ENCODE measurements around the gene SPRN. TPM values are rescaled to one million over a fixed set of nuclear protein-coding genes. Genes with fewer than 3 reads are reported as not detected.

Gene SPRN
- total and polyA plus RNA-seq, 2 experiments from 2014 or later: 0.31 TPM

DNA sequence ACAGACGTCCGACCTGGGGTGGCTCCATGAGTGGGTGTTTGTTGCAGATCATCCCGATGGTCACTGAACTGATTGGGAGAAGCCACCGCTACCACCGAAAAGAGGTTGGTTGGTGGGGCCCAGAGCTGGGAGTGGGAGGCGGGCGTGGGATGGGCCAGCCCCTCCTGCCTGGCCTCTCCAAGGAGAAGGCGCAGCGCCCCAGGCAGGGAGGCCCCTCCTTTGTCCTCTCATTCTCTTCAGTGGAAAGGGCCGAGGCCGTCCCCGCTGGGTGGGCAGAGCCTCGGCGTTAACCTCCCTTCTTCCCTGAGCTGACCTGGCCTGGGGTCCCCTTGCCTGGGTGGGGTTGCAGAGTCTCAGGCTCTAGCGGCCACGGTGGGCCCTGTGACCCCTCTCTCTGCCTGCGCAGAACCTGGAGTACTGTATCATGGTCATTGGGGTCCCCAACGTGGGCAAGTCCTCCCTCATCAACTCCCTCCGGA, 25.3 kb downstream of the SPRN start:
- peaks cover 51% of the 10 kb centered on the region for H3K79me2 ChIP-seq (replicated peaks; ENCODE audit: insufficient read depth)
- no peak for DNase-seq (ENCODE audit: low spot score)

More for the DNA sequence above, 25.3 kb downstream of the SPRN start:
- Histone ChIP-seq H3K4me1 (ENCODE audit: insufficient read depth) (no peaks in the 10 kb centered on the region), H3K4me3 (no peak overlapping the region), H3K27me3 (ENCODE audit: insufficient read depth) (no peaks in the 10 kb centered on the region), H3K4me2 (no peak overlapping the region), H3K9me2 (ENCODE audit: insufficient read depth) (no peaks in the 10 kb centered on the region), H3F3A (replicated peaks; ENCODE audit: low read depth) (0 out of 2 replicates have a peak, but pooled peaks cover 3% of the 10 kb centered on the region), H4K20me1 (replicated peaks; ENCODE audit: insufficient read depth) (peaks cover 13% of the 10 kb centered on the region), H3K27ac (ENCODE audit: low read depth) (no peak overlapping the region), H3K36me3 (ENCODE audit: insufficient read depth) (peaks cover 15% of the 10 kb centered on the region), H2AFZ (no peak overlapping the region)
- H3K4me3 Mint-ChIP-seq: no peak overlapping the region
- H3K27ac Mint-ChIP-seq: no peak overlapping the region
- no peak for ATAC-seq
- peaks cover 8% of the 10 kb centered on the region for H3K27me3 Mint-ChIP-seq (ENCODE audit: insufficient read depth, low read depth, poor library complexity)
- peaks cover 71% of the 10 kb centered on the region for H3K36me3 Mint-ChIP-seq (ENCODE audit: low read depth)
- H3K9me3 Mint-ChIP-seq: no peaks in the 10 kb centered on the region
- H3K4me1 Mint-ChIP-seq: peaks cover 6% of the 10 kb centered on the region; the same call in 2 of the 3 replicates
- TF ChIP-seq, protein P1, sequence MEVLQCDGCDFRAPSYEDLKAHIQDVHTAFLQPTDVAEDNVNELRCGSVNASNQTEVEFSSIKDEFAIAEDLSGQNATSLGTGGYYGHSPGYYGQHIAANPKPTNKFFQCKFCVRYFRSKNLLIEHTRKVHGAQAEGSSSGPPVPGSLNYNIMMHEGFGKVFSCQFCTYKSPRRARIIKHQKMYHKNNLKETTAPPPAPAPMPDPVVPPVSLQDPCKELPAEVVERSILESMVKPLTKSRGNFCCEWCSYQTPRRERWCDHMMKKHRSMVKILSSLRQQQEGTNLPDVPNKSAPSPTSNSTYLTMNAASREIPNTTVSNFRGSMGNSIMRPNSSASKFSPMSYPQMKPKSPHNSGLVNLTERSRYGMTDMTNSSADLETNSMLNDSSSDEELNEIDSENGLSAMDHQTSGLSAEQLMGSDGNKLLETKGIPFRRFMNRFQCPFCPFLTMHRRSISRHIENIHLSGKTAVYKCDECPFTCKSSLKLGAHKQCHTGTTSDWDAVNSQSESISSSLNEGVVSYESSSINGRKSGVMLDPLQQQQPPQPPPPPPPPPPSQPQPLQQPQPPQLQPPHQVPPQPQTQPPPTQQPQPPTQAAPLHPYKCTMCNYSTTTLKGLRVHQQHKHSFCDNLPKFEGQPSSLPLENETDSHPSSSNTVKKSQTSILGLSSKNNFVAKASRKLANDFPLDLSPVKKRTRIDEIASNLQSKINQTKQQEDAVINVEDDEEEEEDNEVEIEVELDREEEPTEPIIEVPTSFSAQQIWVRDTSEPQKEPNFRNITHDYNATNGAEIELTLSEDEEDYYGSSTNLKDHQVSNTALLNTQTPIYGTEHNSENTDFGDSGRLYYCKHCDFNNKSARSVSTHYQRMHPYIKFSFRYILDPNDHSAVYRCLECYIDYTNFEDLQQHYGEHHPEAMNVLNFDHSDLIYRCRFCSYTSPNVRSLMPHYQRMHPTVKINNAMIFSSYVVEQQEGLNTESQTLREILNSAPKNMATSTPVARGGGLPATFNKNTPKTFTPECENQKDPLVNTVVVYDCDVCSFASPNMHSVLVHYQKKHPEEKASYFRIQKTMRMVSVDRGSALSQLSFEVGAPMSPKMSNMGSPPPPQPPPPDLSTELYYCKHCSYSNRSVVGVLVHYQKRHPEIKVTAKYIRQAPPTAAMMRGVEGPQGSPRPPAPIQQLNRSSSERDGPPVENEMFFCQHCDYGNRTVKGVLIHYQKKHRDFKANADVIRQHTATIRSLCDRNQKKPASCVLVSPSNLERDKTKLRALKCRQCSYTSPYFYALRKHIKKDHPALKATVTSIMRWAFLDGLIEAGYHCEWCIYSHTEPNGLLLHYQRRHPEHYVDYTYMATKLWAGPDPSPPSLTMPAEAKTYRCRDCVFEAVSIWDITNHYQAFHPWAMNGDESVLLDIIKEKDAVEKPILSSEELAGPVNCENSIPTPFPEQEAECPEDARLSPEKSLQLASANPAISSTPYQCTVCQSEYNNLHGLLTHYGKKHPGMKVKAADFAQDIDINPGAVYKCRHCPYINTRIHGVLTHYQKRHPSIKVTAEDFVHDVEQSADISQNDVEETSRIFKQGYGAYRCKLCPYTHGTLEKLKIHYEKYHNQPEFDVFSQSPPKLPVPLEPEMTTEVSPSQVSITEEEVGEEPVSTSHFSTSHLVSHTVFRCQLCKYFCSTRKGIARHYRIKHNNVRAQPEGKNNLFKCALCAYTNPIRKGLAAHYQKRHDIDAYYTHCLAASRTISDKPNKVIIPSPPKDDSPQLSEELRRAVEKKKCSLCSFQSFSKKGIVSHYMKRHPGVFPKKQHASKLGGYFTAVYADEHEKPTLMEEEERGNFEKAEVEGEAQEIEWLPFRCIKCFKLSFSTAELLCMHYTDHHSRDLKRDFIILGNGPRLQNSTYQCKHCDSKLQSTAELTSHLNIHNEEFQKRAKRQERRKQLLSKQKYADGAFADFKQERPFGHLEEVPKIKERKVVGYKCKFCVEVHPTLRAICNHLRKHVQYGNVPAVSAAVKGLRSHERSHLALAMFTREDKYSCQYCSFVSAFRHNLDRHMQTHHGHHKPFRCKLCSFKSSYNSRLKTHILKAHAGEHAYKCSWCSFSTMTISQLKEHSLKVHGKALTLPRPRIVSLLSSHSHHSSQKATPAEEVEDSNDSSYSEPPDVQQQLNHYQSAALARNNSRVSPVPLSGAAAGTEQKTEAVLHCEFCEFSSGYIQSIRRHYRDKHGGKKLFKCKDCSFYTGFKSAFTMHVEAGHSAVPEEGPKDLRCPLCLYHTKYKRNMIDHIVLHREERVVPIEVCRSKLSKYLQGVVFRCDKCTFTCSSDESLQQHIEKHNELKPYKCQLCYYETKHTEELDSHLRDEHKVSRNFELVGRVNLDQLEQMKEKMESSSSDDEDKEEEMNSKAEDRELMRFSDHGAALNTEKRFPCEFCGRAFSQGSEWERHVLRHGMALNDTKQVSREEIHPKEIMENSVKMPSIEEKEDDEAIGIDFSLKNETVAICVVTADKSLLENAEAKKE (CRISPR knock-in tag; IDR thresholded peaks at IDR 0.05): no peak
- TF ChIP-seq CREB1 (CRISPR knock-in tag; IDR thresholded peaks at IDR 0.05; ENCODE audit: low read depth) (no peak), JUNB (IDR thresholded peaks at IDR 0.05; ENCODE audit: unreplicated experiment) (no peak), EZH2phosphoT487 (IDR thresholded peaks at IDR 0.05; ENCODE audit: unreplicated experiment) (no peak), ZNF114 (CRISPR knock-in tag; IDR thresholded peaks at IDR 0.05) (no peak), STAT1 (IDR thresholded peaks at IDR 0.05; ENCODE audit: unreplicated experiment) (no peak), POLR2AphosphoS5 (IDR thresholded peaks at IDR 0.05; ENCODE audit: low read depth) (no peak)
- TF ChIP-seq, protein P2, sequence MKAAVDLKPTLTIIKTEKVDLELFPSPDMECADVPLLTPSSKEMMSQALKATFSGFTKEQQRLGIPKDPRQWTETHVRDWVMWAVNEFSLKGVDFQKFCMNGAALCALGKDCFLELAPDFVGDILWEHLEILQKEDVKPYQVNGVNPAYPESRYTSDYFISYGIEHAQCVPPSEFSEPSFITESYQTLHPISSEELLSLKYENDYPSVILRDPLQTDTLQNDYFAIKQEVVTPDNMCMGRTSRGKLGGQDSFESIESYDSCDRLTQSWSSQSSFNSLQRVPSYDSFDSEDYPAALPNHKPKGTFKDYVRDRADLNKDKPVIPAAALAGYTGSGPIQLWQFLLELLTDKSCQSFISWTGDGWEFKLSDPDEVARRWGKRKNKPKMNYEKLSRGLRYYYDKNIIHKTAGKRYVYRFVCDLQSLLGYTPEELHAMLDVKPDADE (IDR thresholded peaks at IDR 0.05): no peak
- TF ChIP-seq, protein P3, sequence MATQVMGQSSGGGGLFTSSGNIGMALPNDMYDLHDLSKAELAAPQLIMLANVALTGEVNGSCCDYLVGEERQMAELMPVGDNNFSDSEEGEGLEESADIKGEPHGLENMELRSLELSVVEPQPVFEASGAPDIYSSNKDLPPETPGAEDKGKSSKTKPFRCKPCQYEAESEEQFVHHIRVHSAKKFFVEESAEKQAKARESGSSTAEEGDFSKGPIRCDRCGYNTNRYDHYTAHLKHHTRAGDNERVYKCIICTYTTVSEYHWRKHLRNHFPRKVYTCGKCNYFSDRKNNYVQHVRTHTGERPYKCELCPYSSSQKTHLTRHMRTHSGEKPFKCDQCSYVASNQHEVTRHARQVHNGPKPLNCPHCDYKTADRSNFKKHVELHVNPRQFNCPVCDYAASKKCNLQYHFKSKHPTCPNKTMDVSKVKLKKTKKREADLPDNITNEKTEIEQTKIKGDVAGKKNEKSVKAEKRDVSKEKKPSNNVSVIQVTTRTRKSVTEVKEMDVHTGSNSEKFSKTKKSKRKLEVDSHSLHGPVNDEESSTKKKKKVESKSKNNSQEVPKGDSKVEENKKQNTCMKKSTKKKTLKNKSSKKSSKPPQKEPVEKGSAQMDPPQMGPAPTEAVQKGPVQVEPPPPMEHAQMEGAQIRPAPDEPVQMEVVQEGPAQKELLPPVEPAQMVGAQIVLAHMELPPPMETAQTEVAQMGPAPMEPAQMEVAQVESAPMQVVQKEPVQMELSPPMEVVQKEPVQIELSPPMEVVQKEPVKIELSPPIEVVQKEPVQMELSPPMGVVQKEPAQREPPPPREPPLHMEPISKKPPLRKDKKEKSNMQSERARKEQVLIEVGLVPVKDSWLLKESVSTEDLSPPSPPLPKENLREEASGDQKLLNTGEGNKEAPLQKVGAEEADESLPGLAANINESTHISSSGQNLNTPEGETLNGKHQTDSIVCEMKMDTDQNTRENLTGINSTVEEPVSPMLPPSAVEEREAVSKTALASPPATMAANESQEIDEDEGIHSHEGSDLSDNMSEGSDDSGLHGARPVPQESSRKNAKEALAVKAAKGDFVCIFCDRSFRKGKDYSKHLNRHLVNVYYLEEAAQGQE (IDR thresholded peaks at IDR 0.05; ENCODE audit: unreplicated experiment): no peak

All from GM23338 (cell line).